CD4-positive, alpha-beta T cell treated with Interferon gamma for 1 hour (primary cell): Measurements from ENCODE around the gene TKT.
"Not testable (repeated sequence)": the region's sequence is repeated elsewhere in the genome, so short reads cannot be mapped to it uniquely, and the experiment has no call there.

Source experiments
- DNase-seq: peaks from one replicate; pipeline ENCODE4 v3.0.0-alpha.2; 2020

The TKT gene

GRCh38 chr3:53259427-53260259 lies 3.8 kb upstream of the TKT start:
- DNase-seq: no peak

GRCh38 chr3:53258600-53259426 lies 3.0 kb upstream of the TKT start:
- no peak for DNase-seq

- no peak for DNase-seq
Observed at GRCh38 chr3:53257465-53257864, 1.6 kb upstream of the TKT start.

- no peak for DNase-seq
Observed at GRCh38 chr3:53256704-53257055, 858 bp upstream of the TKT start.

GRCh38 chr3:53255423-53255774 lies 423 bp downstream of the TKT start:
- no peak for DNase-seq

GRCh38 chr3:53254509-53255422 lies 1.1 kb downstream of the TKT start:
- DNase-seq: peak; percentile 29

- no peak for DNase-seq
Observed at GRCh38 chr3:53253707-53254508, 1.9 kb downstream of the TKT start.

GRCh38 chr3:53252947-53253322 lies 2.9 kb downstream of the TKT start:
- DNase-seq: not testable (repeated sequence)

GRCh38 chr3:53252096-53252946 lies 3.5 kb downstream of the TKT start:
- no peak for DNase-seq

GRCh38 chr3:53250881-53251605 lies 4.8 kb downstream of the TKT start:
- no peak for DNase-seq

GRCh38 chr3:53250453-53250852 lies 5.4 kb downstream of the TKT start:
- DNase-seq: no peak

GRCh38 chr3:53248161-53248560 lies 7.7 kb downstream of the TKT start:
- no peak for DNase-seq

- DNase-seq: no peak
Observed at GRCh38 chr3:53247619-53248018, 8.2 kb downstream of the TKT start.

GRCh38 chr3:53244271-53244670 lies 11.6 kb downstream of the TKT start:
- DNase-seq: no peak

GRCh38 chr3:53243785-53244184 lies 12.0 kb downstream of the TKT start:
- no peak for DNase-seq

GRCh38 chr3:53243165-53243564 lies 12.7 kb downstream of the TKT start:
- DNase-seq: no peak

GRCh38 chr3:53242642-53243041 lies 13.2 kb downstream of the TKT start:
- peak; percentile 45 for DNase-seq

GRCh38 chr3:53242155-53242554 lies 13.7 kb downstream of the TKT start:
- DNase-seq: no peak

- DNase-seq: no peak
Observed at GRCh38 chr3:53240989-53241972, 14.5 kb downstream of the TKT start.
